ENCODE data around the gene PSMA7.
"Not testable (repeated sequence)": the region's sequence is repeated elsewhere in the genome, so short reads cannot be mapped to it uniquely, and the experiment has no call there.

Gene PSMA7

DNA sequence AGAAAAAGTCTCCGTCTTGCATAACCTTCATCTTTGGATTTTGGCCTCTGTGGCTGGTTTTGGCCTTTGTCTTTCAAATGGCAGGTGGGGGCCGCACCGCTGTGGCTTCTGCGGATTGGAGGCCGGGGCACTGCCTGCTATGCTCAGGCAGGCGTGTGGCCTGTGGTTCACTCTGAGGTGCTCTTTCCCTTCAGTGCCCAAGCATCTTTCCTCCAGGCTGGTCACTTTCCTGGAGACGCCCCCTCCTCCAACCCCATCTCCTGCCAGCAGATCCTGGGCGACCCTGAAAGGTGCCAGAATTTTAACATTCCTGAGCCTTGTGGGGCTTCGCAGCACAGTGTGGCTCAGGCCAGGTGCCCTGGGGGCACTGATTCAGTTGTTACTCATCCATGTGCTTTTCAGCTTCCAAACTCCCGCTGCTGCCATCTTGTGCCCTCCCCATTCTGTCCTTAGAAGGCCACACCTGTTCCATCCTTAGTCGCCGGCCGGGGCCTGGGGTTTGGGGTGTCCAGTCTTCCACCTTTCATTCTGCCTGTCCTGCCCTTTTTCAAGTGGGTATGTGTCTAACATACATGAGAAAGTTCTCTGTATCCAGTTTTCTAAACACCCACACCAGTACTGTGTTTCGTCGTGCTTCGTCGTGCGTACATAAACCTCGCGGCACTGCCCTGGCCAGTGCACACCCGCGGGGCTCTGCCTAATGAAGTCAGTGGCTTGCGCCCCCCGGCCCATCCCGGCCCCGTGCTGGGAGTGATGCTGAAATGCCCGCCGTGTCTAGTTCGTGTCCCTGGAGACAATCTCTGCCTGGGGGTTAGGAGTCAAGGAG is 12.4 kb upstream of the PSMA7 start:
- Histone ChIP-seq H3K9ac (ENCODE audit: low read depth, low read length) (no peak overlapping the region), H3K36me3 (ENCODE audit: insufficient read depth, low read length) (0 out of 2 replicates have a peak, but pooled peaks cover 2% of the 10 kb centered on the region), H3K4me1 (ENCODE audit: insufficient read depth, low read length) (peaks cover 17% of the 10 kb centered on the region), H3K9me3 (ENCODE audit: control insufficient read depth, insufficient read depth, low read length) (no peaks in the 10 kb centered on the region)

DNA sequence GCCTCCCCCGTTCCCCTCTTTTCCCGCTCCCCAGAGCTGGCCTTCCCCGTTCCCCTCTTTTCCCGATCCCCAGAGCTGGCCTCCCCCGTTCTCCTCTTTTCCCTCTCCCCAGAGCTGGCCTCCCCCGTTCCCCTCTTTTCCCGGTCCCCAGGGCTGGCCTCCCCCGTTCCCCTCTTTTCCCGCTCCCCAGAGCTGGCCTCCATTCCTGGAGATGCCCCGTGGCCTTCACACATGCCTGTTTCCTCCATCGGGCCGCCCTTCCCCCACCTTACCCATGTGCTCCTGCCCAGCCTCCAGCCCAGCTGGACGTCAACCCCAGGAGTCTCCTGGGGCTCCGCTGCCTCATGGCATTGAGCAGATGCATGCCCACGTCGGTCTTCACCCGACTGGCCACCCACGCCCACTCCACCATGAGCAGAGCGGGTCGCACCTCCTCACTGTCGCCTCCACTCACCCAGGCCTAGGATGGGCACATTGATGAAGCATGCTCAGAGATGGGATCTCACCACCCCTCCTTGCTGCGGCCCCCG is 8.7 kb upstream of the PSMA7 start:
- 0 out of 2 replicates have a peak, but pooled peaks cover 2% of the 10 kb centered on the region for H3K36me3 ChIP-seq (ENCODE audit: insufficient read depth, low read length)
- H3K9ac ChIP-seq (ENCODE audit: low read depth, low read length), result no peak overlapping the region
- H3K9me3 ChIP-seq (ENCODE audit: control insufficient read depth, insufficient read depth, low read length), result no peaks in the 10 kb centered on the region
- peaks cover 27% of the 10 kb centered on the region for H3K4me1 ChIP-seq (ENCODE audit: insufficient read depth, low read length)

DNA sequence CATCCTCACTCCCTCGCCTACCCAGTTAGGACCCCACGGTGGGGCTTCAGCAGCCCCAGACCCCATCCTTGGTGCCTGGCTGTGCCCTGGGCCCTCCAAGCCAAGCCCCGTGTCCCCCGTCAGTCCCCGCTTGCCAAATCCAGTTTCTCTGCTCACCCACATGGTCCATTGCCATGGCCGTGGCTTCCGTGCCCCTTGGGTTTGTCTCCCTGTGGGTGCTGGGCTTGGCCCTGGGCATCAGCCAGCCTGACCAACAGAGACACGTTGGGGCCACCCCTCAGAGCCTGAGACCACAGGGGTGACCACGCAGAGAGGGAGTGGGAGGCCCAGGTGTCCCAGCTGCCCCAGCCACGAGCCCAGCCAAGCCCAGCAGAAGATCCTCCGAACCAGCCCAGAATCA is 8.0 kb upstream of the PSMA7 start:
- H3K4me1 ChIP-seq (ENCODE audit: insufficient read depth, low read length), result peaks cover 21% of the 10 kb centered on the region
- no peaks in the 10 kb centered on the region for H3K9me3 ChIP-seq (ENCODE audit: control insufficient read depth, insufficient read depth, low read length)
- H3K36me3 ChIP-seq (ENCODE audit: insufficient read depth, low read length), result 0 out of 2 replicates have a peak, but pooled peaks cover 2% of the 10 kb centered on the region
- H3K9ac ChIP-seq (ENCODE audit: low read depth, low read length), result no peak overlapping the region

DNA sequence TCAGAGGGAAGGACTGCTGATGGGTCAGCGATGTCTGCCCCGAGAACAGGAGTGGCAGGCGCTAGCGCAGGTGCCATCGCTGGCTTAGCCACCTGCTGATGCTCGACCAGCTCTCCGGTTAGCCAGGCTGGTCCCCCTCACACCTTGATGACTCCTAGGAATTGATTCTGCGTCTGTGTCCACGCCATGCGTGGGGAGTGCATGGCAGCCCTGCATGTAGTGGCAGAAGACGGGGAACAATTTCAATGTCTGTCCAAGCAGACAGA is 7.0 kb upstream of the PSMA7 start:
- 0 out of 2 replicates have a peak, but pooled peaks cover 2% of the 10 kb centered on the region for H3K36me3 ChIP-seq (ENCODE audit: insufficient read depth, low read length)
- H3K9me3 ChIP-seq (ENCODE audit: control insufficient read depth, insufficient read depth, low read length), result no peaks in the 10 kb centered on the region
- peaks cover 15% of the 10 kb centered on the region for H3K4me1 ChIP-seq (ENCODE audit: insufficient read depth, low read length)
- H3K9ac ChIP-seq (ENCODE audit: low read depth, low read length), result no peak overlapping the region

DNA sequence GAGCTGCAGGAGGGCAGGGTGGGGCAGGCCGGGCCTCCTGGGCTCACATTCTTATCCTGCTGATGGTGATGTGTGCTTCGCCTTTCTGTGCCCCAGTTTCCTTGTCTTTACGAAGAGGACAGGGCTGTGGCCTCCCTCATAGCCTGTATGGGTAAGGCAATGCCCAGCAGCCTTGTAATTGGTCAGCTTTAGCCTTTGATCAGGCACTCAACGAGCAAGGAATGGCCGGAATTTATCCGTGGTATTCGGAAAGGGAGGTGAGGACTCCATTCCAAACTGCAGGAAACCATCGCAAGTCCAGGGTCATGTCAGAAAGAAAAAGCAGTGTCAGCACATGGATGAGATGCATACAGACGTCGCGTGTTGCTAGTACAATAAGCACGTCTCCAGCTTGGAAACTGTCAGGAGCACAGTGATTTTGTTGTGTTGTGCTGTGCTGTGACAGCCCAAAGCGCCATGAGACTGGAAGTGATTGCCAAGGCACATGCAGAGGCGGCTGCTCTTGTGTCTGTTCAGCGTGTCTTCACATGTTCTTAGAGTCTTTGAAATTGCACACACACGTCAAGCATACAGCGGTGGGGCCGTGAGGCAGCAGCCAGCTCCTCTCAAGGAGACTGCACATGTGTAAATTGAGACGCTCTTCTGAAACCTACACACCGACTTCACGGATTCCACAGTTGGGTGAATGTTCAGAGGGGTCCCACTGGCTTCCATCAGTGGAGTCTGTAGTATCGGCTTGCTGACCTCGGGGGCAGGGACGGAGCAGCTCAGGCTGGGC is 6.5 kb upstream of the PSMA7 start:
- H3K9ac ChIP-seq (ENCODE audit: low read depth, low read length), result no peak overlapping the region
- 0 out of 2 replicates have a peak, but pooled peaks cover 2% of the 10 kb centered on the region for H3K36me3 ChIP-seq (ENCODE audit: insufficient read depth, low read length)
- no peaks in the 10 kb centered on the region for H3K9me3 ChIP-seq (ENCODE audit: control insufficient read depth, insufficient read depth, low read length)
- peaks cover 15% of the 10 kb centered on the region for H3K4me1 ChIP-seq (ENCODE audit: insufficient read depth, low read length)

DNA sequence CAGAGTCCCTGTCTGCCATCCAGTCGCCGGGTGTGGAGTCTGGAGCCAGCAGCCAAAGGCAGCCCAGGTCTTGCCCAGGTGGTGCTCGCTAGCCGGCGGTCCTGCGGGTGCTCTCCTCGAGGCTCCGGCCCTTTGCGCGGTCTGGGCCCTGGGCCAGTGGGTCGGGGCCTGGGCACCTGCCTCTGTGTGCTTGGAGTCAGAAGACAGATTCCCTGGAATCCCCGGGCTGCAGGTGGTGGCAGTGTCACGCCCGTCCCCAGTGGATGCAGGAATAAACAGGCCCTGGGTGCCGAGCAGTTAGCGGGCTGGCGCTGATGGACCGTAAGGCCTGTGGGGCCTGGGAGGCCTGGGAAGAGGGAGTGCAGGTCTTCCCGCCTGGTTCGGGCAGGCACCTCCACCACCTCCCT is 5.7 kb upstream of the PSMA7 start:
- Histone ChIP-seq H3K9ac (ENCODE audit: low read depth, low read length) (no peak overlapping the region), H3K9me3 (ENCODE audit: control insufficient read depth, insufficient read depth, low read length) (no peaks in the 10 kb centered on the region), H3K36me3 (ENCODE audit: insufficient read depth, low read length) (0 out of 2 replicates have a peak, but pooled peaks cover 2% of the 10 kb centered on the region), H3K4me1 (ENCODE audit: insufficient read depth, low read length) (peaks cover 19% of the 10 kb centered on the region)

DNA sequence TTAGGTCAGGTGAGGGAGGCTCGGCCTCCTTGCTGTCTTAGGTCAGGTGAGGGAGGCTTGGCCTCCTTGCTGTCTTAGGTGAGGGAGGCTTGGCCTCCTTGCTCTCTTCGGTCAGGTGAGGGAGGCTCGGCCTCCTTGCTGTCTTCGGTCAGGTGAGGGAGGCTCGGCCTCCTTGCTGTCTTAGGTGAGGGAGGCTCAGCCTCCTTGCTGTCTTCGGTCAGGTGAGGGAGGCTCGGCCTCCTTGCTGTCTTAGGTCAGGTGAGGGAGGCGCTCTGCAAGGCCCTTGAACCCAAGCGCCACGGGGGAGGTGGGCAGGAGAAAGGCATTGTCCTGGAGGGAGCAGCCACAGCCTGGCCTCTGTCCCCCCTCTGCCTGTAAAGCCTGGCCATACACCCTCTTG is 5.2 kb upstream of the PSMA7 start:
- H3K4me1 ChIP-seq (ENCODE audit: insufficient read depth, low read length), result peaks cover 19% of the 10 kb centered on the region
- H3K36me3 ChIP-seq (ENCODE audit: insufficient read depth, low read length); H3K9me3 ChIP-seq (ENCODE audit: control insufficient read depth, insufficient read depth, low read length); H3K9ac ChIP-seq (ENCODE audit: low read depth, low read length): not testable (repeated sequence)

DNA sequence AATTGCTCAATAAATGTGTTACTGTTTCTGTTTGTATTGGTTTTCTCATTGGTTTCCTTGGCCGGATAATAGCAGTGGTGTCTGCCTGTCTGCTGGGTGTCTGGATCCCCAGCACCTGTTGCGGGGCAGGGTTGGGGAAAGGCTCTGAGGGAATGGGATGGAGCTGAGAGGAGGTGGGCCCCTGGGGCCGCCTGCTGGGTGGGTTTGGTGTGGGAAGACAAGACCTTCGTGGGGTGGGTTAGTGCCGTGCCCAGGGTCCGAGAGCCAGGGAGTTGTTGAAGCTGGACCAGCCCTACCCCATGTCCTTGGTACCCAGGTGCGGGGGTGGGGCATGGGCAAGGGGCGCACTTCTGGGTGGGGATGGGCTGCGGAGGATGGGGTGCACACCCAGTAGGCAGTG is 4.3 kb upstream of the PSMA7 start:
- Histone ChIP-seq H3K36me3 (ENCODE audit: insufficient read depth, low read length) (no peaks in the 10 kb centered on the region), H3K9me3 (ENCODE audit: control insufficient read depth, insufficient read depth, low read length) (no peaks in the 10 kb centered on the region), H3K4me1 (ENCODE audit: insufficient read depth, low read length) (peaks cover 19% of the 10 kb centered on the region), H3K9ac (ENCODE audit: low read depth, low read length) (no peak overlapping the region)

DNA sequence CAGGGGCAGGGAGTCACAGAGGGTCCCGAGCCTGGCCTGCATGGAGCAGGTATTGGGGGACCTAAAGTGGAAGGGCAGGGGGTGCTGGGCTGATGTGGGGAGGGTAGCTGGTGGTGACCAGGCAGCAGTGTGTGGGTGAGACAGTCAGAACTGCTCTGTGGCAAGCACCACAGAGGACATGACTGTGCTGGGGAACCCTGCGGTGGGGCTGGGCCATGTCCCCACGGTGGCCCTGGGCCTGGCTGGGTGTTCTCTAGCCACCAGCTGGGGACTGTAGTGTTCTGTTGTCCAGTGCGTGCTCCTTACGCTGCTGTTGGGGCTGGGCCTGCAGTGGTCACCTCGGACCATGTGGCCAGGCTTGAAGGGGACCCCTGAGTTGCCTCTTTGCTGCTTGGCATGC is 3.9 kb upstream of the PSMA7 start:
- no peaks in the 10 kb centered on the region for H3K9me3 ChIP-seq (ENCODE audit: control insufficient read depth, insufficient read depth, low read length)
- peaks cover 19% of the 10 kb centered on the region for H3K4me1 ChIP-seq (ENCODE audit: insufficient read depth, low read length)
- no peak overlapping the region for H3K9ac ChIP-seq (ENCODE audit: low read depth, low read length)
- H3K36me3 ChIP-seq (ENCODE audit: insufficient read depth, low read length), result no peaks in the 10 kb centered on the region

DNA sequence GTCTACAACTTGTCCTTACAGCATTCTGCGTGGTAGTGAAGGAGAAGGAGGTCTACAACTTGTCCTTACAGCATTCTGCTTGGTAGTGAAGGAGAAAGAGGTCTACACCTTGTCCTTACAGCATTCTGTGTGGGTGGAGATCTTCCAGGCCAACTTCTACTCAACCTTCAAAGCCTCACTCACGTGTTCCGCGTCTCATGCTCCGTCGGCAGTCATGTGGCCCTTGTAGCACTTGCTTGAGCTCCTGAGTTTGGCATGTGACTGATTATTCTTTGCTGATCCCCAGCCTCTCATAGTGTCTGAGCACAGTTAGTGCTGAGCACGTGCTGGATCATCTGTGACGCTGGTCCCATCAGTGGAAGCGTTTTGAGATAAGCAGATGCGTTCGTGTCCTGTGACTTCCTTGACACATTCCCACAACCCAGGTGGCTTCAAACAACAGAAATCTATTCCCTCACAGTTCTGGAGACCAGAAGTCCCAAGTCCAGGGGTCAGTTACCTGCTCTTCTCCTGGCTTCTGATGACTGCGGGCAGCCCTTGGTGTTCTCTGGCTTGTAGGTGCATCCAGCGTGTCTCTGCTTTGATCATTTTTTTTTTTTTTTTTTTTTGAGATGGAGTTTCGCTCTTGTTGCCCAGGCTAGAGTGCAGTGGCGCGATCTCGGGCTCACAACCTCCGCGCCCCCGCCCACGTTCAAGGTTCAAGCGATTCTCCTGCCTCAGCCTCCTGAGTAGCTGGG is 3.0 kb upstream of the PSMA7 start:
- no peaks in the 10 kb centered on the region for H3K9me3 ChIP-seq (ENCODE audit: control insufficient read depth, insufficient read depth, low read length)
- no peaks in the 10 kb centered on the region for H3K36me3 ChIP-seq (ENCODE audit: insufficient read depth, low read length)
- H3K4me1 ChIP-seq (ENCODE audit: insufficient read depth, low read length), result peaks cover 23% of the 10 kb centered on the region
- H3K9ac ChIP-seq (ENCODE audit: low read depth, low read length), result no peak overlapping the region

DNA sequence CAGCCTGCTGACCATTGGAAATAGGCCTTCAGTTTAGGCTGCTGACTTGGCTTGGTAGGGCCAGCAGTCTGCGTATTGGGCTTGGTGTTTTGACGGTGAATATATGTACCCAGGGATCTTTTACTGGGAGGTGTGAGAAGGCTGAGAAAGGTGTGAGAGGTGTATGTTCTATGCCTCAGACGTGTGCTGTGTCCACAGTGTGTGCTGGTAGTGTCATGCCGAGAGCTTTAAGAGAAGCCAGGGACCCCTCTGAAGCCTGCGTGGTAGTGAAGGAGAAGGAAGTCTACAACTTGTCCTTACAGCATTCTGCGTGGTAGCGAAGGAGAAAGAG is 2.5 kb upstream of the PSMA7 start:
- H3K9ac ChIP-seq (ENCODE audit: low read depth, low read length), result no peak overlapping the region
- H3K4me1 ChIP-seq (ENCODE audit: insufficient read depth, low read length), result peaks cover 24% of the 10 kb centered on the region
- H3K9me3 ChIP-seq (ENCODE audit: control insufficient read depth, insufficient read depth, low read length), result no peaks in the 10 kb centered on the region
- peaks cover under 1% of the 10 kb centered on the region for H3K36me3 ChIP-seq (ENCODE audit: insufficient read depth, low read length)

DNA sequence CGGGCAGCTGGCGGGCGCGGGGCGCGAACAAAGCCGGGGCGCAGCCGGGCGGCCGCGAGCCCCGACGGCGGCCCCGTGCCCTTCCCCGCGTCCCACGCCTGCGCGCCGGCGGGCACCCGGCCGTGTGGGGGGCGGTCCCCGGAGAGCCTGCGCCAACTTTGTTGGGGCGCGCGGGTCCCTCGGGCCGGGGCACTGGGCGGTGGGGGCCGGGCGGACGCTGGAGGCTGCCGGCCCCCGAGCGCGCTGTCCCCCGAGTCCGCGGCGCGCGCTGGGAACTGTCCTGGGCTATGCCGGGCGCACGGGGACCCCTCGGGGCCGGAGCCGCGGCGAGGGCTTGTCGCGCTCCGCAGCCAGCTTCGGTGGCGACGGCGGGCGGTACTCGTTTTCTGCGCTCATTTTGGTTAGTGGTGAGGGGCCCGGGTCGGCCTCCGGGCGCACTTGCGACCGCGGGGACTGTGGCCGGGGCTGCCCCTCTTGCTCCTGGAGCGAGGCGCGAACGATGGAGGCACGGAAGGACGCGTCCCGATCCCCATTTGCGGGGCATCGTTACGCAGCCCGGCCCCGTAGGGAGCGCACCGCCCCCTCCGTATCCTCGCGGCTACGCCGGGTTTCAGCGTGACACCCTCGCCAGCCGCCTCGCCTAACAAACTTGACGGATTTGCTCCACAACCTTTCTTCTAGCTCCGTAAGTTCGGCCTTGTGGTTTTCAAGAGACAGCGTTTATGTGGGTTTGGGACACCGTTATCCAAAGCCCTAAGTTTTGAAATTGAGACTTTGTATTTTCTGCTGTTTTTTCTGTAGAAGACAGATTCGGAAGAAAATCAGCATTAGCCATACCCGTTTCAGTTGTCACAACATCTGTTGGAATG is 997 bp upstream of the PSMA7 start:
- Histone ChIP-seq H3K9me3 (ENCODE audit: control insufficient read depth, insufficient read depth, low read length) (no peaks in the 10 kb centered on the region), H3K9ac (ENCODE audit: low read depth, low read length) (peak overlapping the region; percentile 77), H3K36me3 (ENCODE audit: insufficient read depth, low read length) (peaks cover 15% of the 10 kb centered on the region), H3K4me1 (ENCODE audit: insufficient read depth, low read length) (peaks cover 17% of the 10 kb centered on the region)

DNA sequence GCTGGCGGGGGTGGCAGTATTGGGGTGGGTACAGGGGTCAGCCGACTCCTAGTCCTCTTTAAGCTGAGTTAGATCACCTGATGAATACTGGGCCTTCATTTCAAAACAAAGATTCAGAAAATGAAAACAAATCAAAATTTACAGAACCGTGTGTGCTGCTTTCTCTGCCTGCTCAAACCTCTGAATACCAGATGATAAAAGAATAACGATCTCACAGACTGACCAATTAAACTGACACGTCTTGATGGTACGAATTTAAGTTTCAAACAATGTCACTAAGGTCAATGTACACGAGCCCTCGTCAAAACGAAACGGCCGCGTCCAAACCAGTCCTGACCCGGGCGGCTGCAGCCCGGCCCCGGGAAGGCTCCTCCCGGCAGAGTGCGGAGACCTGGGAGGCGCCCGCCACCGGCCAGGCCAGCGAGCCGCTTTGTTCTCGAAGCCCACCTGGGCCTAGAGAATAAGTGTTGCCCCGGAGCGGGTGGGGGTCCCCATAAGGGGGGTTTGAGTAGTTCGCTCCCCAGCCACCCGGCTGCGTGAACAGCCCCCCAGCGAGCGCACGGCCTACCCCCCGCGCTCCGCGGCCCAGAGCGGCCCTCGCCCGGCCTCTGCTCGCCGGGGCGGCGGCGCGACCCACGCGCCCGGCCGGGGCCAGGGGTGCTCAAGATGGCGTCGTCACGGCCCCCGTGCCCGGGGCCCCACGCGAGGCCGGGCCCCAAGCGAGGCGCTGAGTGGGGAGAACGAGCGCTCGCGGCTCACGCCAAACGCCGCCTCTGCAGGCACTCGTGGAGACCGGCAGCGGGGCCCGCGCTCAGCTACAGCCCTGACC is 728 bp downstream of the PSMA7 start:
- H3K9me3 ChIP-seq (ENCODE audit: control insufficient read depth, insufficient read depth, low read length), result no peaks in the 10 kb centered on the region
- peaks cover 14% of the 10 kb centered on the region for H3K4me1 ChIP-seq (ENCODE audit: insufficient read depth, low read length)
- H3K9ac ChIP-seq (ENCODE audit: low read depth, low read length), result peak overlapping the region; percentile 77
- peaks cover 21% of the 10 kb centered on the region for H3K36me3 ChIP-seq (ENCODE audit: insufficient read depth, low read length)

Data from ES-I3 (cell line).